ENCODE data around the gene DCX. TPM values are rescaled to one million over a fixed set of nuclear protein-coding genes. Genes with fewer than 3 reads are reported as not detected.

Gene DCX
- total RNA-seq, result not detected in 2 replicates

DNA sequence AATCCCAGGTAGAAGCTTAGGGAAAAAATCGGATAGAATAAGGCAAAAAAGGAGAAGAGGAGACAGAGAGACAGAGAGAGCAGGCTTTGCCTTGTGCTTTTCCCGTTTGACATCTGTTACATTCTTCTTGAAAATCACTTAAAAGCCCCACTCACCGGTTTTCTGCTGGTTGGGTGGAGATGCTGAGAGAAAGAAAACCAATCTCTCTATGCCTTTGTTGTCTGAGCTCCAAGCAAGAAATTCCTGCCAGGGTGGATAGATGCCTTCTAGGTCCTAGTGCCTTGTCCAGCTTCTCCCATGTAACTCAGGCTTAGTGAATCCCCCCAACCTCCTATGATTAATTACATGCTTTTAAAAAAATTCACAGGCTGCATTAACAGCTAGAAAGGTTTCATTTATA is at the start of gene DCX:
Gene DCX, minus strand, starts transcription at position 210 of the 400 bp plus-strand sequence. CDS start 1,794 bp downstream, outside the sequence.

DNA sequence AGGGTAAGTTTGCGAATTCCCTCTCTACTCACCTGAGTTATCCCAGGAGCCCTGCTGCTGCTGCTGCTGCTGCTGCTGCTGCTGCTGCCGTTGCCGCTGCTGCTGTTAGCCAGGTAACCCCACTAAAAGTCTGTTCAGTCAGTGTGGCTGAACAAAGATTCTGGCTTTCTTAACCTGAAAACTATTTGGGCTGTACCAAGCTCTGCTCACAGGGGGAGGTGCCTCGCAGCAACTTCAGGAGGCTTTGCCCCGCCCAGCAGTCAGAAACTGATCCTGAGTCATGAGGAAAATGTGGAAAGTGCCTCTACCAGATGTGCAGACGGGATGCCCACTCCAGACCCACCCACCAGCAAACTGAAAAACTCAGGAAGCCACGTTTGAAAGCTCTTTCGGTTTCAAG is 141.7 kb downstream of the DCX start, which contains the start of gene CAPN6:
Gene CAPN6, minus strand, starts transcription at position 145 of the 400 bp plus-strand sequence. CDS start 6,547 bp downstream, outside the sequence.

Small RNA genes within 50 kb of the gene (small RNA-seq; reads per million reads assigned to genes)
- 1.2 reads per million, percentile 65 among the genes with 10 or more reads in this experiment for gene RNU6-496P

Other genes with a start within 250 kb of the DCX start
- not detected in 2 replicates for gene CAPN6, start 141.7 kb downstream of the DCX start, total RNA-seq
- gene SERTM2, start 99.5 kb upstream of the DCX start, total RNA-seq, result not detected in 2 replicates